Skeletal muscle satellite cell (primary cell): ENCODE results near the gene ZFP57.

Experiments used
- H3K27me3 ChIP-seq: 2 replicates; pipeline ENCODE4 v1.7.0; 2013; ENCODE audit warnings: low read length; ENCODE audit not compliant: control insufficient read depth, insufficient read depth
- H3K36me3 ChIP-seq: 2 replicates; pipeline ENCODE4 v1.7.0; 2013; ENCODE audit warnings: mild to moderate bottlenecking, control low read depth, low read length; ENCODE audit not compliant: insufficient read depth
- H3K4me1 ChIP-seq: 2 replicates; pipeline ENCODE4 v1.7.0; 2013; ENCODE audit warnings: low read length; ENCODE audit not compliant: control insufficient read depth, insufficient read depth
- H3K4me2 ChIP-seq: 2 replicates; pipeline ENCODE4 v1.7.0; 2013; ENCODE audit warnings: mild to moderate bottlenecking, low read length
- H3K4me3 ChIP-seq: 2 replicates; pipeline ENCODE4 v1.7.0; 2013; ENCODE audit warnings: low read length
- H3K9ac ChIP-seq: 2 replicates; pipeline ENCODE4 v1.7.0; 2013; ENCODE audit warnings: mild to moderate bottlenecking, low read depth, low read length, moderate library complexity
- H3K9me3 ChIP-seq: replicated peaks from 2 replicates; pipeline ENCODE4 v1.7.0; 2013; ENCODE audit warnings: mild to moderate bottlenecking, control low read depth, low read length

ZFP57 gene

DNA sequence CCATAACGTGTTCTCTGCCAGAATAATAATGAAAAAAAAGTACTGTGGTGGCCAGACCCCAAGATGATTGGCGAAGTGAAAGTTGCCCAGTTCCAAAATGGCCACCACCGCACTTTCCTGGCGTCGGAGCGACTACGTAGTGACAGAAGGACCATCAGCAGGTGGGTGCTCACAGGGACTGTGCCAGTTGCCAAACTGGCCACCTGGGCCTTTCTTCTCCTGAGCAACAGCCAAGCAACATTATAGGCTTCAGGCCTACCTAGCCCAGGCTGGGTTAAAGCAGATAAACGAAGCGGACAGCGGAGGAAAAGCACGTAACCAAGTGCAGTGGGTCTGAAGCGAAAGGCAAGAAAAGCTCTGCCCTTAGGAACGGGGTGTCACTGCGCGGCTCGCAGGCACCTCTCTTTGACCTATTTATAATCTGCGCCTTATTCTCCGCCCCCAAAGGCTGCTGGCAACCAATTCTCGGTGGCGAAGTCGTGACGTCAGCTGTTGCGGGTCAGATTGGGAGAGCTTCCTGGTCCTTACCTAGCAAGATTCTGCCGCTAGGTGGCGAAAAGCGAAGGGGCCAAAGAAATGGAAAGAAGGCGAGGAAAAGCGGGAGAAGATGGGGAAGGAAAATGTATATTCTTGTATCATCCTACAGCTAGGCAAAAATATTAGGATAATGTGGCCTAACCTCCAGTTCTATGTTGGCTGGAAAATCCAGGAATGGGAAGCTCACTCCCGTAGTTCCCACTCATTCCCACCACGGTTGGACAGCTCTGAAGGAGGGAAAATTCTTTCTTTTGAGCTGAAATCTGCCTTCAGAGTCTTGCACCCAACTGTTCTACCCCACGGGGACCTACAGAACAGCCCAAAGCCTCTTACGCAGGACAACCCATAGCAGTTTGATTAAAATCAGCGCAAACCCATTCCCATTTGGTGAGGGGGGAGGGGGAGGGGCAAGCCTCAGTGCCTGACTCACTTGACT lies 31.0 kb downstream of the ZFP57 start:
- Histone ChIP-seq H3K9ac (peak overlapping the region; percentile 67), H3K27me3 (peaks cover 5% of the 10 kb centered on the region), H3K9me3 (no peaks in the 10 kb centered on the region), H3K36me3 (no peaks in the 10 kb centered on the region), H3K4me1 (no peaks in the 10 kb centered on the region), H3K4me3 (peak overlapping the region; percentile 69), H3K4me2 (peak overlapping the region; percentile 84)

GRCh38 chr6:29647927-29648642 lies 32.9 kb downstream of the ZFP57 start:
- Histone ChIP-seq H3K9me3 (no peaks in the 10 kb centered on the region), H3K4me2 (no peak overlapping the region), H3K27me3 (no peaks in the 10 kb centered on the region), H3K4me3 (no peak overlapping the region), H3K9ac (no peak overlapping the region), H3K36me3 (no peaks in the 10 kb centered on the region), H3K4me1 (no peaks in the 10 kb centered on the region)

DNA sequence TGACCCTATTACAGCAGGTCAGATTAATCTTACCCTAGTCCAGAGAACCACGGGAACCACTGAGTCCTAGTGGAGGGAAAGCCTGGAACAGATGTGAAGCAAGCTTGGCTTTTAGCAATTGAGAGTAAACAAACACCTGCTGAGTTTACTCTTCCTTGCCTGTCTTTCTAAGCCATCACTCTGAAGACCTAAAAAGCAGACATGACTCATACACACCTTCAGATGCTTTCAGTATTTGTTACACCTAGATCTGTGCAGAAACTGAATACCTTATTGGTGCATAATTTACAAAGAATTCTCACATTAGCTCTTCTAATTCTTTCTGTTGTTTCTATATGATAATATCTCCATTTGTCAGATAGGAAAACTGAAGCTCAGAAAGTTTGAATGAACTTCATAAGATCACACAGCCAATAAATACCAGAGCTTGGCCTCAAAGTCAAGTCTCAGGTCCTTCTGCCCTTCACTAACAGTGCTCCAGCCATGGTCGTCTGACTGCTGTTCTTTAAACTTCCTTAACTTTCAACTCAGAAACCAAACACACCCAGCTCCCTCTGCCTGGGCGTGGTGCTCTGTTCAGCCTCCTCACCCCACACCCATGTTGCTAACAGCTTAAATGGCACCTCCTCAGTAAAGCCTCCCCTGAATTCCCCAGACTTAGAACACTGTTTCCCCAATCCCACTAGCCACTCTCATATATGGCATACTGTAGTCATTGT lies 39.4 kb downstream of the ZFP57 start:
- no peak overlapping the region for H3K4me2 ChIP-seq
- H3K27me3 ChIP-seq: peaks cover 10% of the 10 kb centered on the region
- no peaks in the 10 kb centered on the region for H3K36me3 ChIP-seq
- no peak overlapping the region for H3K4me3 ChIP-seq
- no peaks in the 10 kb centered on the region for H3K4me1 ChIP-seq
- no peak overlapping the region for H3K9ac ChIP-seq
- H3K9me3 ChIP-seq: no peaks in the 10 kb centered on the region

DNA sequence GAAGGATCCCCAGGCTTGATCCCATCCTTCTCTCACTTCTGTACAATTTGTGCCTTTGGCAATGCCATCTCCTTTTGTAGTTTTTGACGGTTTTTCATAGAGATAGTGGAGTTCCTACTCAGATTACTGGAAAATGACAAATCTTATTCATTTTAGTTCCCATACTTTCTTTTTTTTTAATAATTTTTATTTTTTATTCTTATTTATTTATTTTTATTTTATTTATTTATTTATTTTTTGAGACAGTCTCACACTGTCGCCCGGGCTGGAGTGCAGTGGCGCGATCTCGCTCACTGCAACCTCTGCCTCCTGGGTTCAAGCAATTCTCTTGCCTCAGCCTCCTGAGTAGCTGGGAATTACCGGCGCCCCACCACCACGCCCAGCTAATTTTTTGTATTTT lies 43.7 kb downstream of the ZFP57 start:
- peaks cover 6% of the 10 kb centered on the region for H3K4me1 ChIP-seq
- H3K36me3 ChIP-seq: no peaks in the 10 kb centered on the region
- H3K27me3 ChIP-seq: peaks cover 7% of the 10 kb centered on the region
- H3K4me2 ChIP-seq: no peak overlapping the region
- H3K9me3 ChIP-seq: no peaks in the 10 kb centered on the region
- no peak overlapping the region for H3K9ac ChIP-seq
- H3K4me3 ChIP-seq: no peak overlapping the region

DNA sequence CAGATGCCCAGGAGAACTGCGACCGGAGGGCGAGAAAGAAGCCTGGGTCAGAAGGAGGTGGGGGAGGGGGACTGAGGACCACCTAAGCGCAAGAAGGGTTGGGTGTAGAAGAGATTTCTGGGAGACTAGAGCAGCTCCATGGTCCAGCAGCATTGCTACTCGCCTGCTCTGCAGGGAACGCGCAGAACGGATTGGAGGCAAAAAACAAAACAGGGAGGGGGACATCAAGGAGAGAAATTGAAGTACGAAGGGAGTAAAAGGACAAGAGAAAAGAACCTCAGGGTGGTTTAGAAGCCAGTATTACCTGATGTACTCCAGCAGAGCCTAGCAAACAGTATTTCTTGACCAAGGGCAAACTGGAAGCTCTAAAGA lies 47.4 kb downstream of the ZFP57 start:
- Histone ChIP-seq H3K9me3 (no peaks in the 10 kb centered on the region), H3K4me3 (peak overlapping the region; percentile 81), H3K4me1 (peaks cover 25% of the 10 kb centered on the region), H3K36me3 (no peaks in the 10 kb centered on the region), H3K4me2 (peak overlapping the region; percentile 98), H3K27me3 (no peaks in the 10 kb centered on the region), H3K9ac (peak overlapping the region; percentile 75)

DNA sequence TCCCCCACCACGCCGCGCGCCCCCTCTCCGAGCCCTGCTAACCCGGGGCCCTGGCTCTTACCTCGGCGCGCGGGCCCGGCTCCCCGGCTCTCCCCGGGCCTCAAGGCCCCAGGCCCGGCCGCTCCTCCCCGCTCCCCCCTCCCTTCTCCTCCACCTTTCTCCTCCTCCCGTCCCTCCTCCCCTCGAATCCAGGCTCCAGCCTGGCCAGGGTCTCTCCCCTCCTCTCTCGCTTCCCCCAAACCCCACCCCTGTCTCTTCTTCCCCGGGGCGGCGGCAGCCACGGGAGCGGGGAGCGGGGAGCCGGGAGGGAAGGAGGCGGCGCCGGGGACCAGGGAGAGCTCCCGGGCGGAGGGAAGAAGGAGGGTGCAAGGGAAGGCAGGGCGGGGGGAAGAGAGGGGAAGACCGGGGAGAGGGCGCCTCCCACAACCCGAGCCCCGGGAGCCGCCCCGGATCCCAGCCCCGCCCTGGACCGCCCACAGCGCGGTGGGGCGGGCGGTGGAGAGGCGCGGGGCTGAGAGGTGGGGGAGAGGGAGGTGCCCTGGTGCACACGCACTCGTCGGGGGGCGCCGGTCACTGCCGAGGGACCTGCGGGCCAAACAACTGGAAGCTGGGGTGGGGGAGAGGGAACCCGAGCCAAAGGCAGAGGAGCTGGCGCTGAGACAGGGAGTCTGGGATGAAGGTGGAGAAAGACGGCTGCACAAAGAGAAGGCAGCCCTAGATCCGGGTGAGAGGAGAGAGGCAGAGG lies 48.0 kb downstream of the ZFP57 start, which contains the start of gene GABBR1:
Gene GABBR1 (minus strand): TSS at position 395 of the 745 bp plus-strand sequence. CDS start 798 bp downstream, outside the sequence.
- Histone ChIP-seq H3K27me3 (no peaks in the 10 kb centered on the region), H3K4me2 (peak within 1 kb of the TSS; percentile 98), H3K9me3 (no peaks in the 10 kb centered on the region), H3K4me1 (peaks cover 25% of the 10 kb centered on the region), H3K9ac (peak within 1 kb of the TSS; percentile 75), H3K4me3 (peak within 1 kb of the TSS; percentile 81), H3K36me3 (no peaks in the 10 kb centered on the region)

DNA sequence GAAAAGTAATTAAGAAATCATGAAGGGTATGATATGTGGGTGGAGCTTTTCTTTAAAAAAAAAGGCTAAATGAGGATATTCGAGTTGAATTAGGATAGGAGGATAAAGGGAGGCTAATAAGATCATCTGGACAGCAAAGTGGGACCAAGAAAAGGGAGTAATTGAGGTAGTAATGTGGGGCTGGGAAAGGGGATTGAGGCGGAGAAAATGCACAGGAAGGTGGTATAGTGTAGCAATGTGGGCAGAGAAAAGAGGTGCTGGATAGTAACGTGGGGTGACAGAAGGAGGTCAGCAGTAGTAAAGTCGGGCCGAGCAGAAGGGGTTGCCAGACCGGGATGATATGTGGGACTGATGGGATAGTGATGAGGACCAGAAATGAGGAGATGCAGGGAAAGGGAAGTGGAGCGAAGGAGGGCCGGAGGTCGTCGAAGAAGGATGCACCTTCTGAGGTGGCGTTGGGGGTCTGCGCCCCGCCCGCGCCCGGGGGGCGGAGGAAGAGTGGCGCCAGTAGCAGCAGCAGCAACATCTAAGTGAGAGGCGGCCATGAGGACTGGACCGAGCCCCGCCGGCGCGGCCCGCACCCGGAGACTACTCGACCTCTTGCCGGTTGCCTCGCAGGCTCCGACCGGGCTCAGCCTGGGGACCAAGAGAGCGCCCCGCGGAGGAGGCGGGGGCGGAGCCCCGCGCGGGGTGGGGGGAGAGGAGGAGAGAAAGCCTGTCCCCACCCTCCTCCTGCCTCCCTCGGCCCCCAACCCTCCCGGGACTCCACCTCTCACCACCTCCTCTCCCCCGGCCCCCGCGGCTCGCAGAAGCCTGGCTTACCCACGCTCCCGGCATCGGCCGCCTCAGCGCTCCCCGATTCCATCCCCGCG lies 48.9 kb downstream of the ZFP57 start:
- H3K36me3 ChIP-seq: no peaks in the 10 kb centered on the region
- peak overlapping the region; percentile 75 for H3K9ac ChIP-seq
- peak overlapping the region; percentile 98 for H3K4me2 ChIP-seq
- peak overlapping the region; percentile 81 for H3K4me3 ChIP-seq
- no peaks in the 10 kb centered on the region for H3K9me3 ChIP-seq
- peaks cover 25% of the 10 kb centered on the region for H3K4me1 ChIP-seq
- no peaks in the 10 kb centered on the region for H3K27me3 ChIP-seq

- no peaks in the 10 kb centered on the region for H3K9me3 ChIP-seq
- peak overlapping the region; percentile 75 for H3K9ac ChIP-seq
- H3K4me1 ChIP-seq: peaks cover 25% of the 10 kb centered on the region
- H3K27me3 ChIP-seq: no peaks in the 10 kb centered on the region
- H3K4me2 ChIP-seq: peak overlapping the region; percentile 98
- H3K4me3 ChIP-seq: peak overlapping the region; percentile 81
- no peaks in the 10 kb centered on the region for H3K36me3 ChIP-seq
Observed at GRCh38 chr6:29631209-29631810, 49.6 kb downstream of the ZFP57 start.

GRCh38 chr6:29630315-29630714 lies 50.6 kb downstream of the ZFP57 start:
- no peak overlapping the region for H3K9ac ChIP-seq
- no peaks in the 10 kb centered on the region for H3K9me3 ChIP-seq
- H3K4me3 ChIP-seq: no peak overlapping the region
- peaks cover 25% of the 10 kb centered on the region for H3K4me1 ChIP-seq
- H3K36me3 ChIP-seq: no peaks in the 10 kb centered on the region
- no peak overlapping the region for H3K4me2 ChIP-seq
- no peaks in the 10 kb centered on the region for H3K27me3 ChIP-seq

GRCh38 chr6:29629571-29629970 lies 51.4 kb downstream of the ZFP57 start:
- no peaks in the 10 kb centered on the region for H3K9me3 ChIP-seq
- H3K9ac ChIP-seq: no peak overlapping the region
- no peaks in the 10 kb centered on the region for H3K36me3 ChIP-seq
- H3K4me3 ChIP-seq: no peak overlapping the region
- no peaks in the 10 kb centered on the region for H3K27me3 ChIP-seq
- H3K4me1 ChIP-seq: peaks cover 25% of the 10 kb centered on the region
- H3K4me2 ChIP-seq: peak overlapping the region; percentile 91
